ENCODE results near the gene LIPT2. TPM values are rescaled to one million over a fixed set of nuclear protein-coding genes. Genes with fewer than 3 reads are reported as not detected.

Gene LIPT2
- total RNA-seq, 1 donor from 2014 or later = 1.4 TPM

- intact Hi-C loops (cut with micrococcal nuclease) = no loop called here
Measured at GRCh38 chr11:74504100-74504691, 10.7 kb upstream of the LIPT2 start.

GRCh38 chr11:74494916-74495315 lies 1.4 kb upstream of the LIPT2 start:
- intact Hi-C loops (cut with micrococcal nuclease) = loop anchor here (5.0 kb wide), 2 partner anchors 718 to 747 kb away; partner anchors contain the start of gene TPBGL

GRCh38 chr11:74493791-74494630 lies 487 bp upstream of the LIPT2 start:
- intact Hi-C loops (cut with micrococcal nuclease) = loop anchor here (1.0 to 5.0 kb wide), 11 partner anchors 45 to 896 kb away; partner anchors contain the start of genes C2CD3, COA4, FAM168A and PAAF1

- intact Hi-C loops (cut with micrococcal nuclease) = loop anchor here (2.0 to 5.0 kb wide), 4 partner anchors 509 to 750 kb away; partner anchors contain the start of genes COA4, PAAF1, TPBGL and UCP2
Measured at GRCh38 chr11:74492084-74492483, 1.4 kb downstream of the LIPT2 start.

- intact Hi-C loops (cut with micrococcal nuclease) = loop anchor here (5.0 kb wide), 2 partner anchors 714 to 751 kb away; partner anchors contain the start of gene TPBGL
Measured at GRCh38 chr11:74490941-74491340, 2.6 kb downstream of the LIPT2 start.

- intact Hi-C loops (cut with micrococcal nuclease) = no loop called here
Measured at GRCh38 chr11:74487875-74488274, 5.6 kb downstream of the LIPT2 start.

- intact Hi-C loops (cut with micrococcal nuclease) = no loop called here
Measured at GRCh38 chr11:74485868-74486267, 7.7 kb downstream of the LIPT2 start.

- intact Hi-C loops (cut with micrococcal nuclease) = no loop called here
Measured at GRCh38 chr11:74480688-74481417, 12.7 kb downstream of the LIPT2 start.

- intact Hi-C loops (cut with micrococcal nuclease) = no loop called here
Measured at GRCh38 chr11:74479732-74480123, 13.8 kb downstream of the LIPT2 start.

- intact Hi-C loops (cut with micrococcal nuclease) = no loop called here
Measured at GRCh38 chr11:74478877-74479731, 14.4 kb downstream of the LIPT2 start.

- intact Hi-C loops (cut with micrococcal nuclease) = no loop called here
Measured at GRCh38 chr11:74476536-74476935, 17.0 kb downstream of the LIPT2 start.

GRCh38 chr11:74474316-74474715 lies 19.2 kb downstream of the LIPT2 start:
- intact Hi-C loops (cut with micrococcal nuclease) = no loop called here

- intact Hi-C loops (cut with micrococcal nuclease) = no loop called here
Measured at GRCh38 chr11:74473382-74474173, 19.9 kb downstream of the LIPT2 start.

- intact Hi-C loops (cut with micrococcal nuclease) = no loop called here
Measured at GRCh38 chr11:74471668-74472429, 21.7 kb downstream of the LIPT2 start.

GRCh38 chr11:74471037-74471436 lies 22.5 kb downstream of the LIPT2 start:
- intact Hi-C loops (cut with micrococcal nuclease) = no loop called here

GRCh38 chr11:74470526-74470925 lies 23.0 kb downstream of the LIPT2 start:
- intact Hi-C loops (cut with micrococcal nuclease) = no loop called here

- intact Hi-C loops (cut with micrococcal nuclease) = no loop called here
Measured at GRCh38 chr11:74468936-74469335, 24.6 kb downstream of the LIPT2 start.

GRCh38 chr11:74468521-74468920 lies 25.0 kb downstream of the LIPT2 start:
- intact Hi-C loops (cut with micrococcal nuclease) = no loop called here

GRCh38 chr11:74468058-74468457 lies 25.5 kb downstream of the LIPT2 start:
- intact Hi-C loops (cut with micrococcal nuclease) = no loop called here

All from T-helper 1 cell treated with Interleukin-12 subunit alpha and Interleukin-12 subunit beta and Interleukin-4 antibody, amounts not matched to agents 30 ng/mL and 1 ng/mL, for 36 hours (primary cell).